A549 (cell line): ENCODE results near the gene SETBP1. TPM values are rescaled to one million over a fixed set of nuclear protein-coding genes. Genes with fewer than 3 reads are reported as not detected.

Experiments
- ATAC-seq, 2 experiments: fragments of 200-7000 bp in 1 of 2; fragments of >200 bp in 1 of 2; cut with Nextera tagmentation in 1 of 2; cut with Tn5 transposase in 1 of 2; 3 replicates each; pipeline versions ENCODE4 v1.8.0 to v1.9.1; 2018 to 2020; ENCODE audit warnings: mild to moderate bottlenecking in 1 of 2, moderate library complexity in 1 of 2
- CTCF ChIA-PET: fragments of 300-600 bp; sonication (Branson Sonifier 250); formaldehyde crosslinking; extraction: SDS; loops from one replicate; lab custom pipeline; 2021; ENCODE audit warnings: antibody characterized with exemption, inconsistent platforms; lab: Yijun Ruan, JAX
- POLR2A ChIA-PET: fragments of 350-600 bp; formaldehyde crosslinking; extraction: SDS; loops from one replicate; lab custom pipeline; 2021; ENCODE audit warnings: antibody characterized with exemption, inconsistent platforms; lab: Yijun Ruan, JAX
- DNase-seq, 2 experiments: peaks; one replicate each; pipeline versions ENCODE4 v3.0.0 to v3.0.0-alpha.2; 2011 to 2016; ENCODE audit warnings: low read depth in 1 of 2, low spot score in 1 of 2
- FAIRE-seq: peaks from 2 replicates; lab custom pipeline; 2011; peaks lifted over from hg19 to GRCh38; lab: Jason Lieb, UNC
- H3K27ac ChIP-seq, 2 experiments: fragments of >200 bp; sonication (Bioruptor Twin); formaldehyde crosslinking; 3 replicates each; pipeline ENCODE4 v1.5.1; 2016 to 2017
- H3K4me1 ChIP-seq: fragments of >200 bp; sonication (Bioruptor Twin); formaldehyde crosslinking; 3 replicates; pipeline ENCODE4 v1.6.1; 2016
- H3K4me2 ChIP-seq: fragments of >200 bp; sonication (Bioruptor Twin); formaldehyde crosslinking; 3 replicates; pipeline ENCODE4 v1.6.1; 2016
- H3K4me3 ChIP-seq: fragments of >200 bp; sonication (Bioruptor Twin); formaldehyde crosslinking; 3 replicates; pipeline ENCODE4 v1.5.1; 2016
- H3K9me3 ChIP-seq: fragments of >200 bp; sonication (Bioruptor Twin); formaldehyde crosslinking; 3 replicates; pipeline ENCODE4 v1.6.1; 2016
- CBX2 ChIP-seq: fragments of 200-600 bp; sonication (generic); IDR thresholded peaks from 2 replicates; pipeline ENCODE4 v1.6.1; 2016; ENCODE audit warnings: low read depth, mild to moderate bottlenecking, borderline replicate concordance
- CHD2 ChIP-seq: fragments of 150-350 bp; IDR thresholded peaks from 2 replicates; pipeline ENCODE4 v1.6.1; 2014; ENCODE audit warnings: low read length; ENCODE audit not compliant: partially characterized antibody
- CHD4 ChIP-seq: fragments of 200-600 bp; sonication (generic); IDR thresholded peaks from 2 replicates; pipeline ENCODE4 v1.6.1; 2016; ENCODE audit warnings: antibody characterized with exemption, mild to moderate bottlenecking, borderline replicate concordance
- CTCF ChIP-seq: fragments of >200 bp; sonication (Bioruptor Twin); formaldehyde crosslinking; IDR thresholded peaks from 3 replicates; pipeline ENCODE4 v1.5.1; 2016
- E2F6 ChIP-seq: IDR thresholded peaks from 2 replicates; pipeline ENCODE4 v1.6.1; 2012; ENCODE audit warnings: low read depth, borderline replicate concordance
- EHF ChIP-seq: fragments of 250-450 bp; sonication (Bioruptor Pico); IDR thresholded peaks from 2 replicates; pipeline ENCODE4 v1.5.0; 2020; ENCODE audit warnings: mild to moderate bottlenecking
- ESRRA ChIP-seq: fragments of 150-350 bp; IDR thresholded peaks from 2 replicates; pipeline ENCODE4 v1.6.1; 2014; ENCODE audit warnings: mild to moderate bottlenecking, low read length, borderline replicate concordance
- FOSB ChIP-seq: fragments of 250-450 bp; sonication (Bioruptor Pico); IDR thresholded peaks from 2 replicates; pipeline ENCODE4 v1.5.0; 2020; ENCODE audit warnings: mild to moderate bottlenecking, moderate library complexity
- FOXS1 ChIP-seq: fragments of 250-450 bp; sonication (Bioruptor Pico); IDR thresholded peaks from 2 replicates; pipeline ENCODE4 v1.5.0; 2020; ENCODE audit warnings: mild to moderate bottlenecking, moderate library complexity
- GATA3 ChIP-seq: IDR thresholded peaks from 2 replicates; pipeline ENCODE4 v1.6.1; 2012; ENCODE audit warnings: borderline replicate concordance
- HES2 ChIP-seq: fragments of >200 bp; sonication (Bioruptor Twin); formaldehyde crosslinking; IDR thresholded peaks from 2 replicates; pipeline ENCODE4 v1.6.1; 2016
- KDM1A ChIP-seq: fragments of 200-600 bp; sonication (generic); IDR thresholded peaks from 2 replicates; pipeline ENCODE4 v1.6.1; 2016; ENCODE audit warnings: low read depth, mild to moderate bottlenecking
- KDM5A ChIP-seq: fragments of 200-600 bp; sonication (generic); IDR thresholded peaks from 2 replicates; pipeline ENCODE4 v1.6.1; 2016; ENCODE audit warnings: antibody characterized with exemption, mild to moderate bottlenecking
- MAX ChIP-seq: IDR thresholded peaks from 2 replicates; pipeline ENCODE4 v1.6.1; 2012
- MAZ ChIP-seq: fragments of 150-350 bp; IDR thresholded peaks from 2 replicates; pipeline ENCODE4 v1.6.1; 2014; ENCODE audit warnings: antibody characterized with exemption, low read depth, low read length, borderline replicate concordance
- NFE2L2 ChIP-seq: fragments of 150-350 bp; conservative IDR thresholded peaks from 2 replicates; pipeline ENCODE4 v1.6.1; 2014; ENCODE audit warnings: low read length
- NPAS2 ChIP-seq: fragments of 250-450 bp; sonication (Bioruptor Pico); IDR thresholded peaks from 2 replicates; pipeline ENCODE4 v1.8.0; 2022; ENCODE audit warnings: mild to moderate bottlenecking, moderate library complexity, borderline replicate concordance
- PHF8 ChIP-seq: fragments of 200-600 bp; sonication (generic); IDR thresholded peaks from 2 replicates; pipeline ENCODE4 v1.6.1; 2016; ENCODE audit warnings: low read depth, mild to moderate bottlenecking, antibody characterized with exemption, moderate library complexity, borderline replicate concordance
- POLR2A ChIP-seq: IDR thresholded peaks from 2 replicates; pipeline ENCODE4 v1.6.1; 2012; ENCODE audit warnings: mild to moderate bottlenecking, low read length
- POLR2AphosphoS2 ChIP-seq: conservative IDR thresholded peaks from 2 replicates; pipeline ENCODE4 v1.6.1; 2012; ENCODE audit warnings: low read length, improper control_type of control experiment, inconsistent platforms
- RARB ChIP-seq: fragments of 250-450 bp; sonication (Bioruptor Pico); IDR thresholded peaks from 2 replicates; pipeline ENCODE4 v1.8.0; 2021; ENCODE audit warnings: mild to moderate bottlenecking, moderate library complexity
- RNF2 ChIP-seq: fragments of 200-600 bp; sonication (generic); IDR thresholded peaks from 2 replicates; pipeline ENCODE4 v1.6.1; 2016; ENCODE audit warnings: low read depth, mild to moderate bottlenecking, antibody characterized with exemption, moderate library complexity, borderline replicate concordance
- SMC3 ChIP-seq: fragments of >200 bp; sonication (Bioruptor Twin); formaldehyde crosslinking; IDR thresholded peaks from 3 replicates; pipeline ENCODE4 v1.6.1; 2018; ENCODE audit warnings: inconsistent platforms
- SREBF2 ChIP-seq: fragments of 450-650 bp; IDR thresholded peaks from 2 replicates; pipeline ENCODE4 v1.6.1; 2014; ENCODE audit warnings: mild to moderate bottlenecking, moderate library complexity
- TP53 ChIP-seq: fragments of 250-450 bp; sonication (Bioruptor Pico); IDR thresholded peaks from 2 replicates; pipeline ENCODE4 v1.5.0; 2021; ENCODE audit warnings: mild to moderate bottlenecking, moderate library complexity
- ZSCAN20 ChIP-seq: fragments of 250-450 bp; sonication (Bioruptor Pico); IDR thresholded peaks from 2 replicates; pipeline ENCODE4 v1.8.0; 2022; ENCODE audit warnings: mild to moderate bottlenecking, moderate library complexity
- WGBS: methylation state at CpG from one replicate; pipeline ENCODE4 v1.1.6; 2017; ENCODE audit errors: missing lambda C conversion rate; 5-methylcytosine and 5-hydroxymethylcytosine counted together
- polyA plus RNA-seq, 4 experiments: library from polyadenylated mRNA; depleted of rRNA in 3 of 4; stranded (reverse); fragments of >200 nt; fragmentation: RNase III in 1 of 4; extraction: RNeasy Plus Mini Kit Qiagen cat#74134 plus additional on column Dnase treatment in 1 of 4; gene quantifications; 2 replicates in 3 of 4; 3 replicates in 1 of 4; pipeline ENCODE4 v1.2.3, GENCODE V29; 2011 to 2017

Gene SETBP1
- polyA plus RNA-seq, 2 of the 4 experiments (the other 2 are of a cell fraction): 0.50 to 1.9 TPM

- ChIA-PET POLR2A (no interaction called here), CTCF (no interaction called here)
- Histone ChIP-seq H3K4me2 (no peak overlapping the region), H3K9me3 (no peaks in the 10 kb centered on the region), H3K4me1 (no peaks in the 10 kb centered on the region), H3K4me3 (no peak overlapping the region), H3K27ac (no peak overlapping the region)
- ATAC-seq (no peak), FAIRE-seq (no peak), DNase-seq (no peak)
- TF ChIP-seq POLR2AphosphoS2 (no peak), PHF8 (no peak), FOXS1 (CRISPR knock-in tag) (no peak), CHD4 (no peak), SMC3 (no peak), NPAS2 (CRISPR knock-in tag) (no peak), KDM1A (no peak), POLR2A (no peak), HES2 (no peak), CHD2 (no peak), CTCF (no peak), ESRRA (no peak), NFE2L2 (no peak), EHF (CRISPR knock-in tag) (no peak), MAX (no peak), ZSCAN20 (CRISPR knock-in tag) (no peak)
Observed at GRCh38 chr18:44958455-44958854, 277.8 kb downstream of the SETBP1 start.

GRCh38 chr18:44959013-44959412 is 278.3 kb downstream of the SETBP1 start:
- WGBS: 60% methylated on average over 2 of the region's 2 CpGs
- no peak for TF ChIP-seq RNF2
- TF ChIP-seq FOSB (CRISPR knock-in tag): no peak
- TF ChIP-seq KDM5A: no peak
- TF ChIP-seq HES2: no peak
- no peak for TF ChIP-seq GATA3
- no peak for TF ChIP-seq CBX2
- TF ChIP-seq POLR2A: no peak
- no peak for TF ChIP-seq MAZ
- TF ChIP-seq E2F6: no peak
- no peak for TF ChIP-seq CHD2
- no peak for TF ChIP-seq RARB
- Histone ChIP-seq H3K4me1 (no peaks in the 10 kb centered on the region), H3K27ac (no peak overlapping the region), H3K4me3 (no peak overlapping the region), H3K4me2 (no peak overlapping the region), H3K9me3 (no peaks in the 10 kb centered on the region)
- FAIRE-seq (no peak), DNase-seq (no peak), ATAC-seq (no peak)
- CTCF ChIA-PET: no interaction called here
- POLR2A ChIA-PET: no interaction called here

- ChIA-PET CTCF (no interaction called here), POLR2A (no interaction called here)
- FAIRE-seq: no peak
Observed at GRCh38 chr18:44960580-44960979, 279.9 kb downstream of the SETBP1 start.

More at GRCh38 chr18:44960580-44960979, 279.9 kb downstream of the SETBP1 start:
- TF ChIP-seq TP53 (CRISPR knock-in tag): no peak
- TF ChIP-seq SREBF2: no peak
- Histone ChIP-seq H3K4me3 (no peak overlapping the region), H3K4me2 (no peak overlapping the region), H3K4me1 (no peaks in the 10 kb centered on the region), H3K27ac (no peak overlapping the region), H3K9me3 (no peaks in the 10 kb centered on the region)
- no peak for ATAC-seq
- DNase-seq: no peak
- 38% methylated on average over 2 of the region's 2 CpGs for WGBS
